HepG2 (cell line): ENCODE measurements around the gene DDAH2. TPM values are rescaled to one million over a fixed set of nuclear protein-coding genes. Genes with fewer than 3 reads are reported as not detected.

Source experiments
- AHDC1 ChIP-seq: sonication (generic); formaldehyde crosslinking; IDR thresholded peaks from 2 replicates; pipeline ENCODE4 v1.5.1; 2020; ENCODE audit warnings: mild to moderate bottlenecking, missing genetic modification reagents, borderline replicate concordance
- CERS6 ChIP-seq: sonication (generic); formaldehyde crosslinking; IDR thresholded peaks from 2 replicates; pipeline ENCODE4 v1.5.0; 2020; ENCODE audit warnings: missing genetic modification reagents
- GABPB1 ChIP-seq: IDR thresholded peaks from 2 replicates; pipeline ENCODE4 v1.6.1; 2016; ENCODE audit warnings: mild to moderate bottlenecking, missing genetic modification reagents, moderate library complexity, missing compliant biosample characterization
- HBP1 ChIP-seq: IDR thresholded peaks from 2 replicates; pipeline ENCODE4 v1.6.1; 2016; ENCODE audit warnings: low read depth, control low read depth
- KAT7 ChIP-seq: IDR thresholded peaks from 2 replicates; pipeline ENCODE4 v1.6.1; 2018; ENCODE audit warnings: borderline replicate concordance, missing compliant biosample characterization
- KLF15 ChIP-seq: sonication (generic); formaldehyde crosslinking; IDR thresholded peaks from 2 replicates; pipeline ENCODE4 v1.8.1; 2023; ENCODE audit warnings: borderline replicate concordance, mild to moderate bottlenecking, inconsistent platforms, missing genetic modification reagents, mixed read lengths
- PBX2 ChIP-seq: IDR thresholded peaks from 2 replicates; pipeline ENCODE4 v1.6.1; 2016; ENCODE audit warnings: control low read depth
- SAP130 ChIP-seq: IDR thresholded peaks from 2 replicates; pipeline ENCODE4 v1.6.1; 2016; ENCODE audit warnings: low read depth
- SMYD3 ChIP-seq: sonication (generic); formaldehyde crosslinking; IDR thresholded peaks from 2 replicates; pipeline ENCODE4 v1.8.1; 2023; ENCODE audit warnings: mild to moderate bottlenecking, missing genetic modification reagents
- THRA ChIP-seq: sonication (generic); formaldehyde crosslinking; IDR thresholded peaks from 2 replicates; pipeline ENCODE4 v1.4.0; 2020; ENCODE audit warnings: missing genetic modification reagents, borderline replicate concordance
- ZBTB20 ChIP-seq: sonication (generic); formaldehyde crosslinking; IDR thresholded peaks from 2 replicates; pipeline ENCODE4 v1.8.1; 2023; ENCODE audit warnings: missing genetic modification reagents, low read depth, mild to moderate bottlenecking, borderline replicate concordance
- ZMYM3 ChIP-seq: sonication (generic); formaldehyde crosslinking; IDR thresholded peaks from 2 replicates; pipeline ENCODE4 v1.5.1; 2020; ENCODE audit warnings: mild to moderate bottlenecking, missing genetic modification reagents
- ZNF576 ChIP-seq: sonication (generic); formaldehyde crosslinking; IDR thresholded peaks from 2 replicates; pipeline ENCODE4 v1.4.0; 2020; ENCODE audit warnings: mild to moderate bottlenecking, missing genetic modification reagents
- ZNF704 ChIP-seq: sonication (generic); formaldehyde crosslinking; IDR thresholded peaks from 2 replicates; pipeline ENCODE4 v1.8.1; 2023; ENCODE audit warnings: mild to moderate bottlenecking, inconsistent platforms, moderate library complexity, missing genetic modification reagents, borderline replicate concordance
- ZNF747 ChIP-seq: sonication (generic); formaldehyde crosslinking; IDR thresholded peaks from 2 replicates; pipeline ENCODE4 v1.8.1; 2023; ENCODE audit warnings: missing genetic modification reagents, mild to moderate bottlenecking, borderline replicate concordance
- polyA plus RNA-seq, 8 experiments: library from polyadenylated mRNA; depleted of rRNA in 3 of 8; stranded (reverse) in 7 of 8; unstranded in 1 of 8; fragments of >200 nt; fragmentation: Illumina TruSeq in 4 of 8; extraction: Trizol in 4 of 8; gene quantifications; 2 replicates each; pipeline versions ENCODE4 v1.2.1 to v1.2.3, GENCODE V29; 2011 to 2016; ENCODE audit warnings: low read depth in 4 of 8, missing spikeins in 1 of 8, mixed read lengths in 1 of 8; ENCODE audit not compliant: insufficient read depth in 1 of 8
- total RNA-seq, 5 experiments: library from RNA; depleted of rRNA; stranded (reverse); fragments of >200 nt; fragmentation: Illumina TruSeq; extraction: Trizol; gene quantifications; 2 replicates each; pipeline ENCODE4 v1.2.3, GENCODE V29; 2016; ENCODE audit warnings: low read depth in 1 of 5

The DDAH2 gene
- total and polyA plus RNA-seq, 2 of the 13 experiments (the other 11 are each of a cell fraction or from before 2014, with no cell fraction given), result 16.4 to 21.1 TPM

GRCh38 chr6:31680226-31681134, 48.6 kb downstream of the DDAH2 start, which contains the start of gene LY6G5C (continued):
- peak; percentile 76; the same call in 1 of the 2 replicates for TF ChIP-seq HBP1
- TF ChIP-seq SAP130, result peak; percentile 70
- TF ChIP-seq GABPB1, result 0 out of 2 replicates have a peak, but pooled peaks have one; percentile 3
- TF ChIP-seq ZMYM3 (CRISPR knock-in tag), result peak; percentile 40; the same call in 1 of the 2 replicates
- no peak for TF ChIP-seq KAT7 (CRISPR knock-in tag)
- TF ChIP-seq SMYD3 (CRISPR knock-in tag), result 0 out of 2 replicates have a peak, but pooled peaks have one; percentile 35
- TF ChIP-seq THRA (CRISPR knock-in tag), result no peak
- no peak for TF ChIP-seq AHDC1
- TF ChIP-seq ZNF747 (CRISPR knock-in tag), result no peak
- no peak for TF ChIP-seq CERS6 (CRISPR knock-in tag)
- no peak for TF ChIP-seq KLF15 (CRISPR knock-in tag)
- no peak for TF ChIP-seq ZNF704 (CRISPR knock-in tag)
- no peak for TF ChIP-seq ZNF576 (CRISPR knock-in tag)
- TF ChIP-seq PBX2 (CRISPR knock-in tag), result no peak
- TF ChIP-seq ZBTB20 (CRISPR knock-in tag), result 0 out of 2 replicates have a peak, but pooled peaks have one; percentile 57
